HAP-1 (cell line): Measurements from ENCODE around the gene RNF167.

Source experiments
- DNase-seq, 2 experiments: peaks; one replicate each; pipeline ENCODE4 v3.0.0-alpha.2; 2016 to 2020; ENCODE audit warnings: low spot score in 2 of 2
- H3K27me3 ChIP-seq: fragments of 250-450 bp; sonication (Bioruptor Pico); 2 replicates; pipeline ENCODE4 v1.5.1; 2020; ENCODE audit warnings: low read depth, mild to moderate bottlenecking, moderate library complexity
- H3K36me3 ChIP-seq: fragments of 250-450 bp; sonication (Bioruptor Pico); replicated peaks from 2 replicates; pipeline ENCODE4 v1.5.1; 2020; ENCODE audit warnings: mild to moderate bottlenecking
- H3K4me1 ChIP-seq: fragments of 250-450 bp; sonication (Bioruptor Pico); 2 replicates; pipeline ENCODE4 v1.5.1; 2020; ENCODE audit warnings: mild to moderate bottlenecking
- H3K4me3 ChIP-seq: fragments of 250-450 bp; sonication (Bioruptor Pico); 2 replicates; pipeline ENCODE4 v1.5.1; 2020; ENCODE audit warnings: mild to moderate bottlenecking, moderate library complexity
- H3K9me3 ChIP-seq: fragments of 250-450 bp; sonication (Bioruptor Pico); 2 replicates; pipeline ENCODE4 v1.5.1; 2020; ENCODE audit warnings: mild to moderate bottlenecking, moderate library complexity
- in situ Hi-C: fragments of 300-500 bp; cut with MboI; formaldehyde crosslinking; loops from 3 replicates; pipeline ENCODE4 v1.14.3; 2020; ENCODE audit warnings: low sequenced_read_pairs, inconsistent platforms, mixed read lengths

The RNF167 gene

GRCh38 chr17:4939796-4940554, at the start of gene RNF167, which contains the start of gene SLC25A11:
Gene RNF167, plus strand, starts transcription at chr17:4940268. Its CDS starts 642 bp downstream, at chr17:4940910.
Gene SLC25A11, minus strand, starts transcription at chr17:4940046. Its CDS starts 136 bp downstream, at chr17:4939910.
- in situ Hi-C loops, result no loop called here
- peak; percentile 97 to 99 for DNase-seq
- H3K4me1 ChIP-seq, result peaks cover 14% of the 10 kb centered on the region
- no peaks in the 10 kb centered on the region for H3K27me3 ChIP-seq
- peak within 1 kb of the TSS; percentile 70 for H3K4me3 ChIP-seq
- no peaks in the 10 kb centered on the region for H3K9me3 ChIP-seq
- H3K36me3 ChIP-seq, result peaks cover 56% of the 10 kb centered on the region

GRCh38 chr17:4891411-4892410, 48.4 kb upstream of the RNF167 start:
- H3K4me3 ChIP-seq, result no peak overlapping the region
- H3K4me1 ChIP-seq, result no peaks in the 10 kb centered on the region
- in situ Hi-C loops, result no loop called here
- H3K36me3 ChIP-seq, result peaks cover 48% of the 10 kb centered on the region
- no peaks in the 10 kb centered on the region for H3K9me3 ChIP-seq
- DNase-seq, result no peak
- no peaks in the 10 kb centered on the region for H3K27me3 ChIP-seq

- no peaks in the 10 kb centered on the region for H3K9me3 ChIP-seq
- H3K4me1 ChIP-seq, result no peaks in the 10 kb centered on the region
- in situ Hi-C loops, result no loop called here
- DNase-seq, result no peak
- H3K4me3 ChIP-seq, result no peak overlapping the region
- H3K36me3 ChIP-seq, result peaks cover 45% of the 10 kb centered on the region
- no peaks in the 10 kb centered on the region for H3K27me3 ChIP-seq
These were observed 47.4 kb upstream of the RNF167 start for GRCh38 chr17:4892499-4893221.

- DNase-seq, result no peak
- peaks cover 41% of the 10 kb centered on the region for H3K36me3 ChIP-seq
- in situ Hi-C loops, result no loop called here
These were observed 46.8 kb upstream of the RNF167 start for GRCh38 chr17:4893272-4893671.

GRCh38 chr17:4893721-4894560, 46.1 kb upstream of the RNF167 start:
- no peak for DNase-seq
- Histone ChIP-seq H3K4me3 (no peak overlapping the region), H3K4me1 (no peaks in the 10 kb centered on the region), H3K27me3 (no peaks in the 10 kb centered on the region), H3K9me3 (no peaks in the 10 kb centered on the region), H3K36me3 (peaks cover 38% of the 10 kb centered on the region)
- in situ Hi-C loops, result no loop called here

More at GRCh38 chr17:4893272-4893671, 46.8 kb upstream of the RNF167 start:
- H3K4me3 ChIP-seq, result no peak overlapping the region
- no peaks in the 10 kb centered on the region for H3K27me3 ChIP-seq
- no peaks in the 10 kb centered on the region for H3K9me3 ChIP-seq
- H3K4me1 ChIP-seq, result no peaks in the 10 kb centered on the region

- H3K4me1 ChIP-seq, result no peaks in the 10 kb centered on the region
- no peak for DNase-seq
- H3K36me3 ChIP-seq, result peaks cover 33% of the 10 kb centered on the region
- H3K9me3 ChIP-seq, result no peaks in the 10 kb centered on the region
- H3K27me3 ChIP-seq, result no peaks in the 10 kb centered on the region
- no peak overlapping the region for H3K4me3 ChIP-seq
- in situ Hi-C loops, result no loop called here
These were observed 44.9 kb upstream of the RNF167 start for GRCh38 chr17:4895121-4895520.

- in situ Hi-C loops, result no loop called here
- peaks cover 27% of the 10 kb centered on the region for H3K36me3 ChIP-seq
- DNase-seq, result peak in 1 of 2 experiments; percentile 48
These were observed 44.3 kb upstream of the RNF167 start for GRCh38 chr17:4895657-4896331.

GRCh38 chr17:4896332-4897197, 43.5 kb upstream of the RNF167 start:
- in situ Hi-C loops, result no loop called here
- Histone ChIP-seq H3K4me1 (no peaks in the 10 kb centered on the region), H3K27me3 (no peaks in the 10 kb centered on the region), H3K9me3 (no peaks in the 10 kb centered on the region), H3K36me3 (peaks cover 27% of the 10 kb centered on the region), H3K4me3 (no peak overlapping the region)
- no peak for DNase-seq

More at GRCh38 chr17:4895657-4896331, 44.3 kb upstream of the RNF167 start:
- H3K27me3 ChIP-seq, result no peaks in the 10 kb centered on the region
- no peak overlapping the region for H3K4me3 ChIP-seq
- H3K9me3 ChIP-seq, result no peaks in the 10 kb centered on the region
- no peaks in the 10 kb centered on the region for H3K4me1 ChIP-seq

- DNase-seq, result no peak
- Histone ChIP-seq H3K9me3 (no peaks in the 10 kb centered on the region), H3K36me3 (peaks cover 27% of the 10 kb centered on the region), H3K4me3 (no peak overlapping the region), H3K4me1 (no peaks in the 10 kb centered on the region), H3K27me3 (no peaks in the 10 kb centered on the region)
- in situ Hi-C loops, result no loop called here
These were observed 42.8 kb upstream of the RNF167 start for GRCh38 chr17:4897198-4897687.

- Histone ChIP-seq H3K36me3 (peaks cover 22% of the 10 kb centered on the region), H3K9me3 (no peaks in the 10 kb centered on the region), H3K4me3 (no peak overlapping the region), H3K4me1 (no peaks in the 10 kb centered on the region), H3K27me3 (no peaks in the 10 kb centered on the region)
- in situ Hi-C loops, result no loop called here
- DNase-seq, result no peak
These were observed 42.3 kb upstream of the RNF167 start for GRCh38 chr17:4897785-4898184.

GRCh38 chr17:4898351-4898750, 41.7 kb upstream of the RNF167 start:
- H3K4me1 ChIP-seq, result no peaks in the 10 kb centered on the region
- no peaks in the 10 kb centered on the region for H3K9me3 ChIP-seq
- no peaks in the 10 kb centered on the region for H3K27me3 ChIP-seq
- no peak overlapping the region for H3K4me3 ChIP-seq
- H3K36me3 ChIP-seq, result peaks cover 21% of the 10 kb centered on the region
- in situ Hi-C loops, result no loop called here
- no peak for DNase-seq
